Activated CD4-positive, alpha-beta T cell treated with anti-CD3 and anti-CD28 coated beads, Interleukin-2, amount 10 ng/mL, durations not matched to agents 24 days and 14 days (primary cell): Measurements from ENCODE around the gene PDPR. TPM values are rescaled to one million over a fixed set of nuclear protein-coding genes. Genes with fewer than 3 reads are reported as not detected.
"Not testable (repeated sequence)": the region's sequence is repeated elsewhere in the genome, so short reads cannot be mapped to it uniquely, and the experiment has no call there.

Source experiments
- DNase-seq: peaks from one replicate; pipeline ENCODE4 v3.0.0; 2022
- H3K27ac Mint-ChIP-seq: one replicate; pipeline ENCODE4 v1.8.0; 2022; ENCODE audit warnings: mild to moderate bottlenecking, mixed read lengths
- H3K27me3 Mint-ChIP-seq: one replicate; pipeline ENCODE4 v1.8.0; 2022; ENCODE audit warnings: mixed read lengths
- H3K36me3 Mint-ChIP-seq: one replicate; pipeline ENCODE4 v1.8.0; 2022; ENCODE audit warnings: low read depth, mild to moderate bottlenecking, mixed read lengths
- H3K4me1 Mint-ChIP-seq: one replicate; pipeline ENCODE4 v1.8.0; 2021; ENCODE audit warnings: mixed read lengths
- H3K4me3 Mint-ChIP-seq: one replicate; pipeline ENCODE4 v1.8.0; 2022; ENCODE audit warnings: mild to moderate bottlenecking, moderate library complexity, mixed read lengths
- H3K9me3 Mint-ChIP-seq: one replicate; pipeline ENCODE4 v1.8.0; 2021; ENCODE audit warnings: mixed read lengths
- intact Hi-C: fragments of 100-400 bp; cut with micrococcal nuclease; formaldehyde crosslinking; loops from one replicate; pipeline ENCODE4 v1.15.1; 2023
- total RNA-seq: library from RNA; stranded (reverse); gene quantifications from 2 replicates; pipeline ENCODE4 v1.2.3, GENCODE V29; 2022

PDPR gene
- total RNA-seq, 1 donor from 2014 or later: 41.7 TPM

DNA sequence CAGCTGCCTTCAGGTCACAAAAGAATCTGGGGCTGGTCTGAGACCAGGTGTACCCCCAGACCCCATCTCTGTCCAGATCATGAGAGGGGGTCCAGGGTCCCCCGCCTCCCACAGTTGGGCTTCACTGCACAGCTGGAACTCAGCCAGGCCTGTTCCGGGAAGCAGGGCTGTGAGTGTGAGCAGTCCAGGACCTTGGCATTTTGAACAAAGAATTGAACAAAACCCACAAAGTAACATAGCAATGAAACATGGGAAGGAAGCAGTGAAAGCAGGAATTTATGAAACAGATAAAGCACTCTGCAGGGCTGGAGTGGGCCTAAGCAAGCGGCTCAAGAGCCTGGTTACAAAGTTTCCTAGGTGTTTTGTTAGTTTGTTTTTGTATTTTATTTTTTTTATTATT is 84.5 kb downstream of the PDPR start:
- DNase-seq, H3K36me3 Mint-ChIP-seq, H3K9me3 Mint-ChIP-seq, intact Hi-C loops, H3K4me3 Mint-ChIP-seq, H3K4me1 Mint-ChIP-seq, H3K27ac Mint-ChIP-seq, H3K27me3 Mint-ChIP-seq: not testable (repeated sequence)

GRCh38 chr16:70199170-70199569 is 85.0 kb downstream of the PDPR start:
- H3K27ac Mint-ChIP-seq, intact Hi-C loops, DNase-seq, H3K4me1 Mint-ChIP-seq, H3K36me3 Mint-ChIP-seq, H3K27me3 Mint-ChIP-seq, H3K4me3 Mint-ChIP-seq, H3K9me3 Mint-ChIP-seq: not testable (repeated sequence)

- intact Hi-C loops, H3K9me3 Mint-ChIP-seq: not testable (repeated sequence)
Measured at GRCh38 chr16:70200063-70200462, 85.9 kb downstream of the PDPR start.

DNA sequence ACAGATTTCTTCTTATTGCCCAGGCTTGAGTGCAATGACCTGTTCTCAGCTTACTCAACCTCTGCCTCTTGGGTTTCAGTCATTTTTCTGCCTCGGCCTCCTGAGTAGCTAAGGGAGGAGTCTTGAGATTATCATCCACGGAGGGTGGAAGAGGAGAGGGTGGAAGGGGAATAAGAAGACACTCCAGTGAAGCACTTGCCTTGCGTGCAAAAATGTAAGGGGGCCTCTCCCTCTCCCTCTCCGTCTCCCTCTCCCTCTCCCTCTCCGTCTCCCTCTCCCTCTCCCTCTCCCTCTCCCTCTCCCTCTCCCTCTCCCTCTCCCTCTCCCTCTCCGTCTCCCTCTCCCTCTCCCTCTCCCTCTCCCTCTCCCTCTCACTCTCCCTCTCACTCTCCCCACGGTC is 89.4 kb downstream of the PDPR start:
- H3K27me3 Mint-ChIP-seq, H3K4me3 Mint-ChIP-seq, H3K9me3 Mint-ChIP-seq, intact Hi-C loops, H3K4me1 Mint-ChIP-seq, H3K27ac Mint-ChIP-seq, DNase-seq, H3K36me3 Mint-ChIP-seq: not testable (repeated sequence)

More at GRCh38 chr16:70200063-70200462, 85.9 kb downstream of the PDPR start:
- H3K27ac Mint-ChIP-seq, DNase-seq, H3K4me1 Mint-ChIP-seq, H3K27me3 Mint-ChIP-seq, H3K36me3 Mint-ChIP-seq, H3K4me3 Mint-ChIP-seq: not testable (repeated sequence)

- DNase-seq, H3K4me3 Mint-ChIP-seq, H3K27ac Mint-ChIP-seq, H3K36me3 Mint-ChIP-seq, H3K9me3 Mint-ChIP-seq, intact Hi-C loops, H3K4me1 Mint-ChIP-seq, H3K27me3 Mint-ChIP-seq: not testable (repeated sequence)
Measured at GRCh38 chr16:70204010-70204409, 89.9 kb downstream of the PDPR start.

DNA sequence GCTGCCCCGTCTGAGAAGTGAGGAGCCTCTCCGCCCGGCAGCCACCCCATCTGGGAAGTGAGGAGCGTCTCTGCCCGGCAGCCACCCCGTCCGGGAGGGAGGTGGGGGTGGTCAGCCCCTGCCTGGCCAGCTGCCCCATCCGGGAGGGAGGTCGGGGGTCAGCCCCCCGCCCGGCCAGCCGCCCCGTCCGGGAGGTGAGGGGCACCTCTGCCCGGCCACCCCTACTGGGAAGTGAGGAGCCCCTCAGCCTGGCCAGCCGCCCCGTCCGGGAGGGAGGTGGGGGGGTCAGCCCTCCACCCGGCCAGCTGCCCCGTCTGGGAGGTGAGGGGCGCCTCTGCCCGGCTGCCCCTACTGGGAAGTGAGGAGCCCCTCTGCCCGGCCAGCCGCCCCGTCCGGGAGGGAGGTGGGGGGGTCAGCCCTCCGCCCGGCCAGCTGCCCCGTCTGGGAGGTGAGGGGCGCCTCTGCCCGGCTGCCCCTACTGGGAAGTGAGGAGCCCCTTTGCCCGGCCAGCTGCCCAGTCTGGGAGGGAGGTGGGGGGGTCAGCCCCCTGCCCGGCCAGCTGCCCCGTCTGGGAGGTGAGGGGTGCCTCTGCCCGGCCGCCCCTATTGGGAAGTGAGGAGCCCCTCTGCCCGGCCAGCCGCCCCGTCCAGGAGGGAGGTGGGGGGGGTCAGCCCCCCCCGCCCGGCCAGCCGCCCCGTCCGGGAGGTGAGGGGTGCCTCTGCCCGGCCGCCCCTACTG is 90.7 kb downstream of the PDPR start:
- H3K27me3 Mint-ChIP-seq, H3K4me3 Mint-ChIP-seq, intact Hi-C loops: not testable (repeated sequence)

GRCh38 chr16:70206382-70206781 is 92.2 kb downstream of the PDPR start:
- intact Hi-C loops, H3K27me3 Mint-ChIP-seq, H3K9me3 Mint-ChIP-seq, H3K27ac Mint-ChIP-seq, H3K4me3 Mint-ChIP-seq, DNase-seq, H3K4me1 Mint-ChIP-seq: not testable (repeated sequence)
- H3K36me3 Mint-ChIP-seq: peaks cover 19% of the 10 kb centered on the region

More for the DNA sequence above, 90.7 kb downstream of the PDPR start:
- not testable (repeated sequence) for DNase-seq, H3K4me1 Mint-ChIP-seq, H3K27ac Mint-ChIP-seq, H3K9me3 Mint-ChIP-seq
- H3K36me3 Mint-ChIP-seq: peaks cover 12% of the 10 kb centered on the region

Other genes with a start within 250 kb of the PDPR start
- 0.26 and 0.51 TPM in 2 replicates for gene CLEC18A, start 163.0 kb upstream of the PDPR start, total RNA-seq
- gene CLEC18C, start 59.5 kb downstream of the PDPR start, total RNA-seq: 0.45 TPM in 1 of 2 replicates, not detected in the other
- gene EXOSC6, start 137.6 kb downstream of the PDPR start, total RNA-seq: 38.0 and 39.2 TPM in 2 replicates
- 115 and 117 TPM in 2 replicates for gene AARS1, start 175.2 kb downstream of the PDPR start, total RNA-seq
- gene DDX19B, start 184.9 kb downstream of the PDPR start, total RNA-seq: 29.4 and 30.4 TPM in 2 replicates
- 73.0 and 73.3 TPM in 2 replicates for gene DDX19A, start 232.6 kb downstream of the PDPR start, total RNA-seq